Measurements from ENCODE around the gene ARID5B. TPM values are rescaled to one million over a fixed set of nuclear protein-coding genes. Genes with fewer than 3 reads are reported as not detected.

ARID5B gene
- total and polyA plus RNA-seq, 2 donors (not counting 3 experiments of a cell fraction or from before 2014, with no cell fraction given) = 5.6 to 8.9 TPM

DNA sequence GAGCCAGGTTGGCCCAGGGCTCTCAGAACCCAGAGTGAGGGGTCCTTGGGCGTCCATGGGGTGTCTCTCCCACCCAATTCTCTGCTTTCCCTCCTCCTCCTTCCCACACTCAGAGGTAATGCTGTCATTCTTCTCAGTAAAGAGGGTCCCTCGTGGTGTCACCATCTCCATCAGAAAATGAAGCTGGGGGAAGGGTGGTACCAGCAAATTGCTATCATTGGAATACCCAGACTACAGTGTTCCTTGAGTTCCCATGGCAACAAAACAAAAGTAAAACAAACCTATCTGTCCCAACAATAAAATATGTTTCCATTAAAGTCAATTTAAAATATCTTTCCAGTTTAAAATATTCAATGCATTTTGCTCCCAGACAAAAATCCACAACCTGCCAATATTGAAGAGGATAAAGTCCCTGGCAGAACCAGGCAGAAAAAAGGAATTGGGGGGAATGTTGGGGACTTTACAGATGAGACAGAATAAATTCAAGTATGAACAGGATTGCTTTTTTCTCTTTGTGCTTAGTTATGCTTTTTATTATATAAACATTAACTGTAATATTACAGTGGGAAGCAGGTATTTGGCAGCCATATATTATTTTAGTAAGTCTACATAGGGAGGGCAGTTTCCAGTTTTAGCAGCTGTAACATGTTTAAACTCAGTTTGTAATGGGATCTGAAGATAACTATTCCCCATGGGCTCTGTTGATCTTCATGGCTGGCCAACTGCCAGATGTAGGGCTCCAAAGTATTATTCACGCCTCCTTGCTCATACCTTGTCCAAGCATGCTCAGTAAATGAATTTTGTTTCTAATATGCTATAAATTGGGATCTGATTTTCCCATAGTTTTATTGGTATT is 182.1 kb downstream of the ARID5B start:
- DNase-seq (ENCODE audit: low read depth, low spot score) (peak; percentile 77), FAIRE-seq (peak; percentile 63)
- POLR2A ChIA-PET = interaction anchor here (1.0 kb wide), 1 partner anchor 11 kb away, joined by 3 read pairs; no protein-coding TSS in a partner anchor

More for the DNA sequence above, 182.1 kb downstream of the ARID5B start:
- Histone ChIP-seq H3K27me3 (ENCODE audit: control insufficient read depth in 2 of 2, insufficient read depth in 2 of 2, low read length in 2 of 2) (no peaks in the 10 kb centered on the region), H3K9ac (replicated peaks; ENCODE audit: extremely low read depth, insufficient read depth, low read length) (peak overlapping the region; percentile 93), H3K9me1 (replicated peaks; ENCODE audit: control insufficient read depth, extremely low read depth, insufficient read depth, low read length) (no peaks in the 10 kb centered on the region), H3K9me3 (replicated peaks; ENCODE audit: control insufficient read depth, insufficient read depth, low read length) (no peaks in the 10 kb centered on the region), H3K4me3 (replicated peaks in 1 of 3; ENCODE audit: insufficient read depth in 1 of 3, low read depth in 1 of 3, low read length in 3 of 3) (peak overlapping the region in 1 of 3 experiments; percentile 43), H3K36me3 (ENCODE audit: control insufficient read depth in 2 of 2, extremely low read depth in 1 of 2, insufficient read depth in 2 of 2, low read length in 2 of 2) (peaks cover 0 to 2% of the 10 kb centered on the region in 2 experiments), H3K4me2 (ENCODE audit: insufficient read depth, low read length) (peak overlapping the region; percentile 86), H3K27ac (ENCODE audit: insufficient read depth, low read depth, low read length) (peak overlapping the region; percentile 100), H2AFZ (ENCODE audit: low read depth, low read length) (peak overlapping the region; percentile 68), H3K4me1 (ENCODE audit: control insufficient read depth, extremely low read depth, insufficient read depth, low read length) (peaks cover 37% of the 10 kb centered on the region), H3K79me2 (ENCODE audit: control insufficient read depth, insufficient read depth, low read length) (no peaks in the 10 kb centered on the region), H4K20me1 (replicated peaks; ENCODE audit: control insufficient read depth, extremely low read depth, insufficient read depth, low read length) (no peaks in the 10 kb centered on the region)
- CTCF ChIA-PET = interaction anchor here (1.0 to 2.3 kb wide), 6 partner anchors 10 to 161 kb away, joined by 4 to 16 read pairs (median 7); no protein-coding TSS in a partner anchor
- dilution Hi-C loops (cut with MboI; ENCODE audit: extremely low pct_ligation_motif_present, low sequenced_read_pairs) = no loop called here
- BruUV-seq (replicated peaks) = no TSS peak
- intact Hi-C loops (cut with micrococcal nuclease) = loop anchor here (1.0 to 2.0 kb wide), 5 partner anchors 38 to 1255 kb away; partner anchors contain the start of gene ARID5B
- no peak for TF ChIP-seq POLR2A (IDR thresholded peaks at IDR 0.05; ENCODE audit: low read depth, low read length)
- TF ChIP-seq POLR2AphosphoS5 (IDR thresholded peaks at IDR 0.05; ENCODE audit: insufficient read depth, low read depth, low read length) = peak; percentile 5
- no peak for TF ChIP-seq GATA2 (IDR thresholded peaks at IDR 0.05; ENCODE audit: insufficient read depth, insufficient read length, low read depth, low read length)
- no peak for TF ChIP-seq MYC (IDR thresholded peaks at IDR 0.05; ENCODE audit: low read depth, low read length)
- TF ChIP-seq, protein P1, sequence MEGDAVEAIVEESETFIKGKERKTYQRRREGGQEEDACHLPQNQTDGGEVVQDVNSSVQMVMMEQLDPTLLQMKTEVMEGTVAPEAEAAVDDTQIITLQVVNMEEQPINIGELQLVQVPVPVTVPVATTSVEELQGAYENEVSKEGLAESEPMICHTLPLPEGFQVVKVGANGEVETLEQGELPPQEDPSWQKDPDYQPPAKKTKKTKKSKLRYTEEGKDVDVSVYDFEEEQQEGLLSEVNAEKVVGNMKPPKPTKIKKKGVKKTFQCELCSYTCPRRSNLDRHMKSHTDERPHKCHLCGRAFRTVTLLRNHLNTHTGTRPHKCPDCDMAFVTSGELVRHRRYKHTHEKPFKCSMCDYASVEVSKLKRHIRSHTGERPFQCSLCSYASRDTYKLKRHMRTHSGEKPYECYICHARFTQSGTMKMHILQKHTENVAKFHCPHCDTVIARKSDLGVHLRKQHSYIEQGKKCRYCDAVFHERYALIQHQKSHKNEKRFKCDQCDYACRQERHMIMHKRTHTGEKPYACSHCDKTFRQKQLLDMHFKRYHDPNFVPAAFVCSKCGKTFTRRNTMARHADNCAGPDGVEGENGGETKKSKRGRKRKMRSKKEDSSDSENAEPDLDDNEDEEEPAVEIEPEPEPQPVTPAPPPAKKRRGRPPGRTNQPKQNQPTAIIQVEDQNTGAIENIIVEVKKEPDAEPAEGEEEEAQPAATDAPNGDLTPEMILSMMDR (IDR thresholded peaks at IDR 0.05; ENCODE audit: extremely low read depth in 1 of 2, insufficient read depth in 1 of 2, low read depth in 1 of 2, low read length in 2 of 2) = no peak
- TF ChIP-seq FOS (IDR thresholded peaks at IDR 0.05; ENCODE audit: borderline replicate concordance, insufficient read depth, low read length) = no peak

Data from endothelial cell of umbilical vein (primary cell).